NCI-H82 (cell line): Measurements from ENCODE around the gene DNAL4.

ENCODE experiments used
- DNase-seq: peaks from one replicate; lab custom pipeline; 2025; lab: John Stamatoyannopoulos, UW

DNAL4 gene

GRCh38 chr22:38784856-38785255 is 9.1 kb downstream of the DNAL4 start:
- no peak for DNase-seq

GRCh38 chr22:38784035-38784434 is 9.9 kb downstream of the DNAL4 start:
- no peak for DNase-seq

- DNase-seq, result no peak
Measured at GRCh38 chr22:38783095-38783615, 10.8 kb downstream of the DNAL4 start.

GRCh38 chr22:38782402-38783094 is 11.4 kb downstream of the DNAL4 start:
- peak; percentile 16 for DNase-seq

GRCh38 chr22:38781033-38781432 is 12.9 kb downstream of the DNAL4 start:
- DNase-seq, result no peak

- no peak for DNase-seq
Measured at GRCh38 chr22:38777087-38777671, 16.8 kb downstream of the DNAL4 start.

GRCh38 chr22:38776086-38776485 is 17.9 kb downstream of the DNAL4 start:
- no peak for DNase-seq

- DNase-seq, result no peak
Measured at GRCh38 chr22:38775656-38776055, 18.3 kb downstream of the DNAL4 start.

- DNase-seq, result no peak
Measured at GRCh38 chr22:38774496-38775166, 19.3 kb downstream of the DNAL4 start.

- no peak for DNase-seq
Measured at GRCh38 chr22:38773363-38773946, 20.5 kb downstream of the DNAL4 start.

- DNase-seq, result no peak
Measured at GRCh38 chr22:38772623-38772873, 21.4 kb downstream of the DNAL4 start.

GRCh38 chr22:38770257-38770949 is 23.5 kb downstream of the DNAL4 start:
- no peak for DNase-seq

GRCh38 chr22:38768036-38768435 is 25.9 kb downstream of the DNAL4 start:
- no peak for DNase-seq

- no peak for DNase-seq
Measured at GRCh38 chr22:38767313-38767712, 26.6 kb downstream of the DNAL4 start.

- peak; percentile 63 for DNase-seq
Measured at GRCh38 chr22:38766076-38766777, 27.7 kb downstream of the DNAL4 start.

GRCh38 chr22:38762551-38762983 is 31.4 kb downstream of the DNAL4 start:
- DNase-seq, result peak; percentile 57

GRCh38 chr22:38761202-38762162 is 32.5 kb downstream of the DNAL4 start:
- DNase-seq, result no peak

- peak; percentile 77 for DNase-seq
Measured at GRCh38 chr22:38760477-38761201, 33.3 kb downstream of the DNAL4 start.

GRCh38 chr22:38759005-38759404 is 34.9 kb downstream of the DNAL4 start:
- no peak for DNase-seq
